ENCODE results near the gene OSBPL6. TPM values are rescaled to one million over a fixed set of nuclear protein-coding genes. Genes with fewer than 3 reads are reported as not detected.

Gene OSBPL6
- total and polyA plus RNA-seq, 9 of the 15 experiments (the other 6 are each of a cell fraction or from before 2014, with no cell fraction given): 3.4 to 12.7 (median 9.3) TPM

DNA sequence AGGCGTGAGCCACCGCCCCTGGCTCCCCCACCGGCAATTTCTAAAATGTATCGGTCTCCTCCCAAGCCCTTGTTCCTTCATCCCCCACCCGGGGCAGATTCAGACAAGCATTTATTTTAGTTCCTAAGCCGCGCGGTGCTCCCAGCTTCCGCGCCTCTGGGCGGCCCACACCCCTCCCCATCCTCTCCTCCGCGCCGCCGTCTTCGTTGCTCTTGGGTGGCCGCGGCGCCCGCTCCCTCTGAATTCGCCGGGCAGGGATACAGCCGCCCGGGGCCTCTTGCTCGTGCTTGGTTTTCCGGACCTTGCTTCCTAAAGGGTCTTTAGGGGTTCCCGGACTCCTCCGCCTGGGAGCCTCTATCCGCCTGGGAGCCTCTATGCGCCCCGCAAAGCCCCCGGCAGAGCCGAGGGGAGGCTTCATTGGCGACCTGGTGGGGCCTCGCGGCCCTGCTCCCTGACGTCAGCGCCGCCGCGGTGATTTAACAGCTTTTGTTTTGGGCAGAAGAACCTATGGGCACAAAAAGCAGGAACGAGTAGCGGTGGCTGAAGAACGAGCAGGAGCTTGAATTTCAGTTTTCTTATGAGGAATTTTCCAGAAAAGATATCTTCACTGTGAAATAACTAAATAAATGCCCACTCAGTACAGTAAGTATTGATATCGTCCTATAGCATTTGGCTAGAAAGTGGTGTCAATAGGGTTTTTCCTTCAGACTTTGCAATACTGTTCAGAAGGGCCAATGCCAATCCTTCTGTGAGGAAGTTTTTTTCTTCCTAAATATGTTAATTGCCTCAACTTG, 219.4 kb downstream of the OSBPL6 start (continued):
- no peak for TF ChIP-seq BCLAF1 (IDR thresholded peaks at IDR 0.05; ENCODE audit: borderline replicate concordance in 1 of 2, control insufficient read depth in 1 of 2, low read depth in 2 of 2, low read length in 1 of 2)
- TF ChIP-seq, protein P1, sequence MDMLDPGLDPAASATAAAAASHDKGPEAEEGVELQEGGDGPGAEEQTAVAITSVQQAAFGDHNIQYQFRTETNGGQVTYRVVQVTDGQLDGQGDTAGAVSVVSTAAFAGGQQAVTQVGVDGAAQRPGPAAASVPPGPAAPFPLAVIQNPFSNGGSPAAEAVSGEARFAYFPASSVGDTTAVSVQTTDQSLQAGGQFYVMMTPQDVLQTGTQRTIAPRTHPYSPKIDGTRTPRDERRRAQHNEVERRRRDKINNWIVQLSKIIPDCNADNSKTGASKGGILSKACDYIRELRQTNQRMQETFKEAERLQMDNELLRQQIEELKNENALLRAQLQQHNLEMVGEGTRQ (CRISPR knock-in tag; IDR thresholded peaks at IDR 0.05): no peak
- TF ChIP-seq MLLT1 (IDR thresholded peaks at IDR 0.05): no peak
- no peak for TF ChIP-seq ZNF785 (CRISPR knock-in tag; IDR thresholded peaks at IDR 0.05)
- TF ChIP-seq, protein P2, sequence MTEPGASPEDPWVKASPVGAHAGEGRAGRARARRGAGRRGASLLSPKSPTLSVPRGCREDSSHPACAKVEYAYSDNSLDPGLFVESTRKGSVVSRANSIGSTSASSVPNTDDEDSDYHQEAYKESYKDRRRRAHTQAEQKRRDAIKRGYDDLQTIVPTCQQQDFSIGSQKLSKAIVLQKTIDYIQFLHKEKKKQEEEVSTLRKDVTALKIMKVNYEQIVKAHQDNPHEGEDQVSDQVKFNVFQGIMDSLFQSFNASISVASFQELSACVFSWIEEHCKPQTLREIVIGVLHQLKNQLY (CRISPR knock-in tag; conservative IDR thresholded peaks at IDR 0.05): no peak
- TF ChIP-seq ZNF354B (CRISPR knock-in tag; IDR thresholded peaks at IDR 0.05): no peak
- TF ChIP-seq TFE3 (CRISPR knock-in tag; IDR thresholded peaks at IDR 0.05): no peak
- TF ChIP-seq GATAD2A (IDR thresholded peaks at IDR 0.05): peak; percentile 88
- no peak for TF ChIP-seq ZC3H8 (IDR thresholded peaks at IDR 0.05)
- TF ChIP-seq ZNF384 (IDR thresholded peaks at IDR 0.05; ENCODE audit: low read depth, low read length): no peak
- no peak for TF ChIP-seq BCOR (IDR thresholded peaks at IDR 0.05)
- no peak for TF ChIP-seq NCOA4 (IDR thresholded peaks at IDR 0.05; ENCODE audit: partially characterized antibody)
- TF ChIP-seq SETDB1 (IDR thresholded peaks at IDR 0.05; ENCODE audit: low read length): no peak
- TF ChIP-seq MEF2D (tag; conservative IDR thresholded peaks at IDR 0.05; ENCODE audit: low read depth): no peak
- TF ChIP-seq, protein P3, sequence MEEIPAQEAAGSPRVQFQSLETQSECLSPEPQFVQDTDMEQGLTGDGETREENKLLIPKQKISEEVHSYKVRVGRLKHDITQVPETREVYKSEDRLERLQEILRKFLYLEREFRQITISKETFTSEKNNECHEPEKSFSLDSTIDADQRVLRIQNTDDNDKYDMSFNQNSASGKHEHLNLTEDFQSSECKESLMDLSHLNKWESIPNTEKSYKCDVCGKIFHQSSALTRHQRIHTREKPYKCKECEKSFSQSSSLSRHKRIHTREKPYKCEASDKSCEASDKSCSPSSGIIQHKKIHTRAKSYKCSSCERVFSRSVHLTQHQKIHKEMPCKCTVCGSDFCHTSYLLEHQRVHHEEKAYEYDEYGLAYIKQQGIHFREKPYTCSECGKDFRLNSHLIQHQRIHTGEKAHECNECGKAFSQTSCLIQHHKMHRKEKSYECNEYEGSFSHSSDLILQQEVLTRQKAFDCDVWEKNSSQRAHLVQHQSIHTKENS (CRISPR knock-in tag; IDR thresholded peaks at IDR 0.05): no peak
- peak; percentile 69; the same call in 1 of the 2 replicates for TF ChIP-seq MYC (IDR thresholded peaks at IDR 0.05; ENCODE audit: low read depth, low read length)
- TF ChIP-seq MYC (CRISPR knock-in tag; IDR thresholded peaks at IDR 0.05; ENCODE audit: borderline replicate concordance, low read depth): no peak; the same call in 1 of the 2 replicates
- TF ChIP-seq ZNF584 (CRISPR knock-in tag; IDR thresholded peaks at IDR 0.05; ENCODE audit: low read depth): 0 out of 2 replicates have a peak, but pooled peaks have one; percentile 3
- TF ChIP-seq, protein P4, sequence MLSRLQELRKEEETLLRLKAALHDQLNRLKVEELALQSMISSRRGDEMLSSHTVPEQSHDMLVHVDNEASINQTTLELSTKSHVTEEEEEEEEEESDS (CRISPR knock-in tag; IDR thresholded peaks at IDR 0.05): no peak
